ENCODE results near the gene CNOT2. TPM values are rescaled to one million over a fixed set of nuclear protein-coding genes. Genes with fewer than 3 reads are reported as not detected.
A peak's percentile ranks its signal among the peaks of the same experiment; 100 is the strongest.

CNOT2 gene
- total RNA-seq, 3 donors from 2014 or later (not counting 1 experiment from before 2014, with no cell fraction given), result 160 to 178 (median 173) TPM

GRCh38 chr12:70267550-70267949, 24.3 kb downstream of the CNOT2 start:
- no peak for DNase-seq
- Histone ChIP-seq H3K4me1 (ENCODE audit: control insufficient read depth, insufficient read depth, low read length) (peaks cover 9% of the 10 kb centered on the region), H3K36me3 (ENCODE audit: control insufficient read depth, insufficient read depth, low read length) (no peaks in the 10 kb centered on the region), H3K4me3 (ENCODE audit: low read length) (no peak overlapping the region), H3K27ac (ENCODE audit: low read length) (no peak overlapping the region), H3K9me3 (ENCODE audit: control insufficient read depth, insufficient read depth, low read length) (peaks cover 2% of the 10 kb centered on the region), H3K27me3 (ENCODE audit: control insufficient read depth, insufficient read depth, low read length) (no peaks in the 10 kb centered on the region)
- ATAC-seq, result no peak
- intact Hi-C loops (cut with micrococcal nuclease), result no loop called here
- H3K4me3 Mint-ChIP-seq, result peak overlapping the region; percentile 0
- H3K27ac Mint-ChIP-seq, result peak overlapping the region in 1 of 2 donors; percentile 30
- TF ChIP-seq, protein P1, sequence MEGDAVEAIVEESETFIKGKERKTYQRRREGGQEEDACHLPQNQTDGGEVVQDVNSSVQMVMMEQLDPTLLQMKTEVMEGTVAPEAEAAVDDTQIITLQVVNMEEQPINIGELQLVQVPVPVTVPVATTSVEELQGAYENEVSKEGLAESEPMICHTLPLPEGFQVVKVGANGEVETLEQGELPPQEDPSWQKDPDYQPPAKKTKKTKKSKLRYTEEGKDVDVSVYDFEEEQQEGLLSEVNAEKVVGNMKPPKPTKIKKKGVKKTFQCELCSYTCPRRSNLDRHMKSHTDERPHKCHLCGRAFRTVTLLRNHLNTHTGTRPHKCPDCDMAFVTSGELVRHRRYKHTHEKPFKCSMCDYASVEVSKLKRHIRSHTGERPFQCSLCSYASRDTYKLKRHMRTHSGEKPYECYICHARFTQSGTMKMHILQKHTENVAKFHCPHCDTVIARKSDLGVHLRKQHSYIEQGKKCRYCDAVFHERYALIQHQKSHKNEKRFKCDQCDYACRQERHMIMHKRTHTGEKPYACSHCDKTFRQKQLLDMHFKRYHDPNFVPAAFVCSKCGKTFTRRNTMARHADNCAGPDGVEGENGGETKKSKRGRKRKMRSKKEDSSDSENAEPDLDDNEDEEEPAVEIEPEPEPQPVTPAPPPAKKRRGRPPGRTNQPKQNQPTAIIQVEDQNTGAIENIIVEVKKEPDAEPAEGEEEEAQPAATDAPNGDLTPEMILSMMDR (IDR thresholded peaks at IDR 0.05), result no peak
- peaks cover 76 to 87% of the 10 kb centered on the region in 2 donors for H3K4me1 Mint-ChIP-seq
- WGBS (ENCODE audit: insufficient coverage), result 100% methylated on average over 1 of the region's 1 CpG
- H3K9me3 Mint-ChIP-seq, result no peaks in the 10 kb centered on the region
- no peaks in the 10 kb centered on the region for H3K36me3 Mint-ChIP-seq
- H3K27me3 Mint-ChIP-seq (ENCODE audit: low read depth in 2 of 2), result no peaks in the 10 kb centered on the region

DNA sequence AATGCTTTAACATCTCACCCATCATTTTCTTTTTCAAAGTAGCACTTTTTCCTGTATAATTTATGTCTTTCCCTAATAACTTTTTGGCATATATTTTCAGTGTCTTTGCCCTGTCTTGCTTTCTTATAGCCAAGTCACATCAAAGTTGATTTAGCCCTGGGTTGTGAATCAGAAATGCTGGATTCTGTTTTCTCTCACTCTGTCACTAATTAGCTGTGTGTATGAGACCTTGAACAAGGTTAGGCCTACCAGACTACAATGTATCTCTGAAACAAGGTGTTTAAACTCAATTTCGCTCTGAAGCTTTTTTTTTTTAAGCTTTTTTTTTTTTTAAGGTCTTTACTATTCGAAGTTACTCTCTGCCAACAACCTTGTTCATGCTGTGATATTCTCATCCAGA, 25.7 kb downstream of the CNOT2 start:
- H3K4me1 Mint-ChIP-seq, result peaks cover 76 to 87% of the 10 kb centered on the region in 2 donors

GRCh38 chr12:70270108-70270507, 26.9 kb downstream of the CNOT2 start:
- no peak for ATAC-seq
- no peak overlapping the region for H3K4me3 Mint-ChIP-seq
- DNase-seq, result no peak
- H3K27me3 ChIP-seq (ENCODE audit: control insufficient read depth, insufficient read depth, low read length), result no peaks in the 10 kb centered on the region
- H3K36me3 Mint-ChIP-seq, result no peaks in the 10 kb centered on the region
- no peaks in the 10 kb centered on the region for H3K9me3 ChIP-seq (ENCODE audit: control insufficient read depth, insufficient read depth, low read length)
- H3K27ac Mint-ChIP-seq, result no peak overlapping the region
- intact Hi-C loops (cut with micrococcal nuclease), result no loop called here
- TF ChIP-seq, protein P1 (IDR thresholded peaks at IDR 0.05), result no peak
- peaks cover 78 to 88% of the 10 kb centered on the region in 2 donors for H3K4me1 Mint-ChIP-seq
- no CpG with 5 or more reads among the region's 1 CpG for WGBS (ENCODE audit: insufficient coverage)
- no peaks in the 10 kb centered on the region for H3K27me3 Mint-ChIP-seq (ENCODE audit: low read depth in 2 of 2)
- peaks cover 4% of the 10 kb centered on the region for H3K4me1 ChIP-seq (ENCODE audit: control insufficient read depth, insufficient read depth, low read length)
- no peak overlapping the region for H3K4me3 ChIP-seq (ENCODE audit: low read length)
- H3K27ac ChIP-seq (ENCODE audit: low read length), result no peak overlapping the region
- no peaks in the 10 kb centered on the region for H3K36me3 ChIP-seq (ENCODE audit: control insufficient read depth, insufficient read depth, low read length)
- H3K9me3 Mint-ChIP-seq, result no peaks in the 10 kb centered on the region

More for the DNA sequence above, 25.7 kb downstream of the CNOT2 start:
- intact Hi-C loops (cut with micrococcal nuclease), result no loop called here
- Histone ChIP-seq H3K27ac (ENCODE audit: low read length) (no peak overlapping the region), H3K9me3 (ENCODE audit: control insufficient read depth, insufficient read depth, low read length) (no peaks in the 10 kb centered on the region), H3K36me3 (ENCODE audit: control insufficient read depth, insufficient read depth, low read length) (no peaks in the 10 kb centered on the region), H3K4me1 (ENCODE audit: control insufficient read depth, insufficient read depth, low read length) (peaks cover 9% of the 10 kb centered on the region), H3K4me3 (ENCODE audit: low read length) (no peak overlapping the region), H3K27me3 (ENCODE audit: control insufficient read depth, insufficient read depth, low read length) (no peaks in the 10 kb centered on the region)
- H3K4me3 Mint-ChIP-seq, result no peak overlapping the region
- TF ChIP-seq, protein P1 (IDR thresholded peaks at IDR 0.05), result no peak
- 100% methylated on average over 1 of the region's 2 CpGs for WGBS (ENCODE audit: insufficient coverage)
- H3K9me3 Mint-ChIP-seq, result no peaks in the 10 kb centered on the region
- no peak for ATAC-seq
- no peaks in the 10 kb centered on the region for H3K27me3 Mint-ChIP-seq (ENCODE audit: low read depth in 2 of 2)
- H3K36me3 Mint-ChIP-seq, result no peaks in the 10 kb centered on the region
- no peak for DNase-seq
- peak overlapping the region in 1 of 2 donors; percentile 63 for H3K27ac Mint-ChIP-seq

DNA sequence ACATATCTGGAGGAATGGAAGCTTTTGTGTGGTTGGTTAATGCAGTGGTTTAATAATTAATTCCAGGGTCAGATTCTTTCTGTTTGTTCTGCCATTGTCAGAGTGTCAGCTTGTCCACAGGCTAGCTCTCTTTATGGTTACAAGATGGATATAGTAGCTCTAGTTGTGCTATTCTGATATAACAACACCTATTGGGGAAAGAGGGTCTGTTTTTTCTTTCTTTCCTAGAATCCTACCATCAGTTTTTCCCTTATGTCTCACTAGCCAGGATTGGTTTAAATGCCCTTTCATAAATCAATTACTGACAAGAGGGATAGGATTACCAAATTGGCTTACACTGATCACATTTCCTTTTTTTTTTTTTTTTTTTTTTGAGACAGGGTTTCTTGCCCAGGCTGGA, 27.8 kb downstream of the CNOT2 start:
- no peaks in the 10 kb centered on the region for H3K36me3 ChIP-seq (ENCODE audit: control insufficient read depth, insufficient read depth, low read length)
- ATAC-seq, result no peak
- H3K4me1 Mint-ChIP-seq, result peaks cover 81 to 90% of the 10 kb centered on the region in 2 donors

More for the DNA sequence above, 27.8 kb downstream of the CNOT2 start:
- no peak overlapping the region for H3K4me3 Mint-ChIP-seq
- Histone ChIP-seq H3K27ac (ENCODE audit: low read length) (no peak overlapping the region), H3K4me1 (ENCODE audit: control insufficient read depth, insufficient read depth, low read length) (peaks cover 2% of the 10 kb centered on the region), H3K4me3 (ENCODE audit: low read length) (no peak overlapping the region), H3K27me3 (ENCODE audit: control insufficient read depth, insufficient read depth, low read length) (no peaks in the 10 kb centered on the region), H3K9me3 (ENCODE audit: control insufficient read depth, insufficient read depth, low read length) (no peaks in the 10 kb centered on the region)
- no peaks in the 10 kb centered on the region for H3K27me3 Mint-ChIP-seq (ENCODE audit: low read depth in 2 of 2)
- H3K27ac Mint-ChIP-seq, result no peak overlapping the region
- DNase-seq, result no peak
- no peaks in the 10 kb centered on the region for H3K36me3 Mint-ChIP-seq
- intact Hi-C loops (cut with micrococcal nuclease), result no loop called here
- TF ChIP-seq, protein P1 (IDR thresholded peaks at IDR 0.05), result no peak
- no peaks in the 10 kb centered on the region for H3K9me3 Mint-ChIP-seq
